Breast epithelium (tissue), 3 donors: ENCODE measurements around the gene NLRP10.

Experiments used
- CTCF ChIP-seq, 3 donors: fragments of 450-650 bp; IDR thresholded peaks; one replicate each; pipeline ENCODE4 v1.5.1; 2016 to 2017; ENCODE audit warnings: antibody characterized with exemption in 3 of 3, mild to moderate bottlenecking in 3 of 3, moderate library complexity in 3 of 3
- POLR2A ChIP-seq: fragments of 450-650 bp; IDR thresholded peaks from one replicate; pipeline ENCODE4 v1.6.1; 2016; ENCODE audit warnings: antibody characterized with exemption, mild to moderate bottlenecking, moderate library complexity
- POLR2AphosphoS5 ChIP-seq, 3 donors: sonication (generic); formaldehyde crosslinking; IDR thresholded peaks; one replicate each; pipeline ENCODE4 v1.6.1; 2017; ENCODE audit warnings: antibody characterized with exemption in 3 of 3

- TF ChIP-seq CTCF (IDR thresholded peaks at IDR 0.05): no peak
- TF ChIP-seq POLR2AphosphoS5 (IDR thresholded peaks at IDR 0.05): no peak
- TF ChIP-seq POLR2A: no peak
Measured at GRCh38 chr11:8003187-8003586, 37.9 kb upstream of the NLRP10 start.
